BE2C (cell line): ENCODE measurements around the gene ANKHD1.
"Not testable (repeated sequence)": the region's sequence is repeated elsewhere in the genome, so short reads cannot be mapped to it uniquely, and the experiment has no call there.

ENCODE experiments used
- DNase-seq: peaks from one replicate; pipeline ENCODE4 v3.0.0-alpha.2; 2020
- H3K27me3 ChIP-seq: fragments of 250-450 bp; sonication (Bioruptor Pico); 2 replicates; pipeline ENCODE4 v1.5.1; 2020; ENCODE audit warnings: mild to moderate bottlenecking
- H3K36me3 ChIP-seq: fragments of 250-450 bp; sonication (Bioruptor Pico); 2 replicates; pipeline ENCODE4 v1.5.1; 2020; ENCODE audit warnings: mild to moderate bottlenecking
- H3K4me1 ChIP-seq: fragments of 250-450 bp; sonication (Bioruptor Pico); 2 replicates; pipeline ENCODE4 v1.5.1; 2020
- H3K4me3 ChIP-seq: 2 replicates; pipeline ENCODE4 v1.5.1; 2011; ENCODE audit warnings: low read depth, low read length
- H3K9me3 ChIP-seq: fragments of 250-450 bp; sonication (Bioruptor Pico); 2 replicates; pipeline ENCODE4 v1.5.1; 2020
- TF ChIP-seq, protein P1 (sequence below): IDR thresholded peaks from 2 replicates; pipeline ENCODE4 v1.5.1; 2012; ENCODE audit warnings: mild to moderate bottlenecking, low read depth, low read length

ANKHD1 gene

DNA sequence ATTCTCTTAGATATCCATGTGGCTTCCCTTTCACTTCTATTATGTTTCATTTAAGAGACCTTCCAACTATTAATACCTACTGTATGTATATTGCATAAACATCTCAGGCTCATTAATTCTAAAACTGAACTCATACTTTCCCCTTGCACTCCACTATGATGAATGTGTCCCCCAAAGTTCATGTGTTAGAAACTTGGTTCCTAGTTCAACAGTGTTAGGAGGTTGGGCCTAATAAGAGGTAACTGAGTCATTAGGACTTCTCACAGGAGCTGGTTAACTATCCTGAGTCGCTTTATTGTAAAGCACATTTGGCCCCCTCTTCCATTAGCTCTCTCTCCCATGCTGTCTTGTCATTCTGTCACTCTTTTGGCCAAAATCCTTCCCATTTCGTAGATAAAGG lies 22.0 kb downstream of the ANKHD1 start:
- TF ChIP-seq, protein P1, sequence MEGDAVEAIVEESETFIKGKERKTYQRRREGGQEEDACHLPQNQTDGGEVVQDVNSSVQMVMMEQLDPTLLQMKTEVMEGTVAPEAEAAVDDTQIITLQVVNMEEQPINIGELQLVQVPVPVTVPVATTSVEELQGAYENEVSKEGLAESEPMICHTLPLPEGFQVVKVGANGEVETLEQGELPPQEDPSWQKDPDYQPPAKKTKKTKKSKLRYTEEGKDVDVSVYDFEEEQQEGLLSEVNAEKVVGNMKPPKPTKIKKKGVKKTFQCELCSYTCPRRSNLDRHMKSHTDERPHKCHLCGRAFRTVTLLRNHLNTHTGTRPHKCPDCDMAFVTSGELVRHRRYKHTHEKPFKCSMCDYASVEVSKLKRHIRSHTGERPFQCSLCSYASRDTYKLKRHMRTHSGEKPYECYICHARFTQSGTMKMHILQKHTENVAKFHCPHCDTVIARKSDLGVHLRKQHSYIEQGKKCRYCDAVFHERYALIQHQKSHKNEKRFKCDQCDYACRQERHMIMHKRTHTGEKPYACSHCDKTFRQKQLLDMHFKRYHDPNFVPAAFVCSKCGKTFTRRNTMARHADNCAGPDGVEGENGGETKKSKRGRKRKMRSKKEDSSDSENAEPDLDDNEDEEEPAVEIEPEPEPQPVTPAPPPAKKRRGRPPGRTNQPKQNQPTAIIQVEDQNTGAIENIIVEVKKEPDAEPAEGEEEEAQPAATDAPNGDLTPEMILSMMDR = no peak
- Histone ChIP-seq H3K9me3 (no peaks in the 10 kb centered on the region; the same call in 1 of the 2 replicates), H3K4me1 (no peaks in the 10 kb centered on the region), H3K27me3 (no peaks in the 10 kb centered on the region), H3K36me3 (peaks cover 6% of the 10 kb centered on the region), H3K4me3 (no peak overlapping the region)
- DNase-seq = no peak

DNA sequence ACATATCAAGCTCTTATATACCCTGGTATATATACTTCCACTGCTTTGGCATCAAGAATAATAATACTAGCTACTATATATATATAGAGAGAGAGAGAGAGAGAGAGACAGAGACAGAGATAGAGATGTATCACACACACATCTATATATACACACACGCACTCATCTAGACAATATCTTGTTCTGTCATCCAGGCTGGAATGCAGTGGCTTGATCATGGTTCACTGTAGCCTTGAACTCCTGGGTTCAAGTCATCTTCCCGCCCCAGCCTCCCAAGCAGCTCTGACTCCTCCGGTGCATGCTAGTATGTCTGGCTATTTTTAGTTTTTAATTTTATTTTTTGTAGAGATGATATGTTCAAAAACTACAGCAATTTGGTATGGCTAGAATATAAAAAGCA lies 22.5 kb downstream of the ANKHD1 start:
- TF ChIP-seq, protein P1 = no peak
- no peak overlapping the region for H3K4me3 ChIP-seq
- H3K27me3 ChIP-seq = no peaks in the 10 kb centered on the region
- DNase-seq = no peak
- H3K36me3 ChIP-seq = peaks cover 6% of the 10 kb centered on the region
- no peaks in the 10 kb centered on the region; the same call in 1 of the 2 replicates for H3K9me3 ChIP-seq
- H3K4me1 ChIP-seq = no peaks in the 10 kb centered on the region

DNA sequence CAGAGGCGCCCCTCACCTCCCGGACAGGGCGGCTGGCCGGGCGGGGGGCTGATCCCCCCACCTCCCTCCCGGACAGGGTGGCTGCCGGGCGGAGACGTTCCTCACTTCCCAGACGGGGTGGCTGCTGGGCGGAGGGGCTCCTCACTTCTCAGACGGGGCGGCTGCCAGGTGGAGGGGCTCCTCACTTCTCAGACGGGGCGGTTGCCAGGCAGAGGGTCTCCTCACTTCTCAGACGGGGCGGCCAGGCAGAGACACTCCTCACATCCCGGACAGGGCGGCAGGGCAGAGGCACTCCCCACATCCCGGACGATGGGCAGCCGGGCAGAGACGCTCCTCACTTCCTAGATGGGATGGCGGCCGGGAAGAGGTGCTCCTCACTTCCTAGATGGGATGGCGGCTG lies 26.1 kb downstream of the ANKHD1 start:
- not testable (repeated sequence) for DNase-seq, H3K36me3 ChIP-seq, H3K27me3 ChIP-seq, H3K4me3 ChIP-seq, H3K4me1 ChIP-seq, H3K9me3 ChIP-seq

DNA sequence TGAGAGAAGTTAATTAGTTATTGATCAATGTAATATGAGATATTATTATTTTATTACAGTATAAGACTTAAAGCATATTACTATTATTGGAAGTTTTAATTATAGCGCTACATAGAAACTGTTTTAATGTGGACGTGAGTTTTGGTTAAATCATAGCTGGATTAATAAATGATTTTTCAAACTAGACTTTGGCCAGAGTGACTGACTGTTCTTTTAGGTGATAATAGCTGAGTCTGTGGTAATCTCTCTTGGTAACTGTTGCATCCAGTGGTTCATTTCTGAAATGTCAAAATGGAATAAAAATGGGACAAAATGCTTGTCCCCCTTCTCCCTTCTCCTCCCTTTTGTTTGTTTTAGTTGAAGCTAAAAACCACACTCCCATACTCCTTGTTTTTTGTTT lies 28.1 kb downstream of the ANKHD1 start:
- Histone ChIP-seq H3K27me3 (no peaks in the 10 kb centered on the region), H3K36me3 (peaks cover 2% of the 10 kb centered on the region), H3K4me3 (no peak overlapping the region), H3K4me1 (peaks cover 5% of the 10 kb centered on the region; the same call in 1 of the 2 replicates), H3K9me3 (no peaks in the 10 kb centered on the region)
- DNase-seq = no peak
- TF ChIP-seq, protein P1 = no peak

DNA sequence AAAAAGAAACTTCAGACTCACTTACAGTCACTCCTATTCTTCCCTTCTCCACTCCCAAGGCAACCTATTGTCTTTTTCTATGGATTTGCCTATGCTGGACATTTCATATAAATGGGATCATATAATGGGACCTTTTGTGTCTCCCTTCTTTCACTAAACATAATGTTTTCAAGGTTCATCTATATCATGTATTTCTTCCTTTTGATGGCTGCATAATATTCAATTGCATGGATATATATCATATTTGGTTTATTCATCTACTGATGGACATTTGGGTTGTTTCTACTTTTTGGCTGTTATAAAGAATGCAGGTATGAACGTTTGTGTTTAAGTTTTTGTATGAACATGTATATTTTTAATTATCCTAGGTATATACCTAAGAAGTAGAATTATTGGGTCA lies 30.6 kb downstream of the ANKHD1 start:
- TF ChIP-seq, protein P1 = no peak
- Histone ChIP-seq H3K4me3 (no peak overlapping the region), H3K27me3 (no peaks in the 10 kb centered on the region), H3K4me1 (peaks cover 5% of the 10 kb centered on the region; the same call in 1 of the 2 replicates), H3K36me3 (peaks cover 17% of the 10 kb centered on the region), H3K9me3 (no peaks in the 10 kb centered on the region)
- no peak for DNase-seq

DNA sequence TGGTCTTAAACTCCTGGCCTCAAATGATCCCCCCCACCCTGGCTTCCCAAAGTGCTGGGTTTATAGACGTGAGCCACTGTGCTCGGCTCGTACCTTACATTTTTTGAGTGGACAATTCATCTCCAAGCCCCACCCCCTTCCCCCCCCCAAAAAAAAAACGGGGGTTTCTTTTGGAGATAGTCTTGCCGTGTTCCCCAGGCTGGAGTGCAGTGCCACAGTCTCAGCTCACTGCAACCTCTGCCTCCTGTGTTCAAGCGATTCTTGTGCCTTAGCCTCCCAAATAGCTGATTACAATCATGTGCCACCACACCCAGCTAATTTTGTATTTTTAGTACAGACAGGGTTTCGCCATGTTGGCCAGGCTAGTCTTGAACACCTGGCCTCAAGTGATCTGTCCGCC lies 31.3 kb downstream of the ANKHD1 start:
- H3K27me3 ChIP-seq = no peaks in the 10 kb centered on the region
- H3K4me1 ChIP-seq = peaks cover 5% of the 10 kb centered on the region; the same call in 1 of the 2 replicates
- peaks cover 21% of the 10 kb centered on the region for H3K36me3 ChIP-seq
- TF ChIP-seq, protein P1 = no peak
- no peak overlapping the region for H3K4me3 ChIP-seq
- H3K9me3 ChIP-seq = no peaks in the 10 kb centered on the region
- no peak for DNase-seq

DNA sequence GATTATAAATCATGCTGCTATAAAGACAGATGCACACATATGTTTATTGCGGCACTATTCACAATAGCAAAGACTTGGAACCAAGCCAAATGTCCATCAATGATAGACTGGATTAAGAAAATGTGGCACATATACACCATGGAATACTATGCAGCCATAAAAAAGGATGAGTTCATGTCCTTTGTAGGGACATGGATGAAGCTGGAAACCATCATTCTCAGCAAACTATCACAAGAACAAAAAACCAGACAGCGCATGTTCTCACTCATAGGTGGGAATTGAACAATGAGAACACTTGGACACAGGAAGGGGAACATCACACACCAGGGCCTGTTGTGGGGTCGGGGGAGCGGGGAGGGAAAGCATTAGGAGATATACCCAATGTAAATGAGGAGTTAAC lies 55.7 kb downstream of the ANKHD1 start:
- not testable (repeated sequence) for H3K27me3 ChIP-seq, H3K4me1 ChIP-seq, H3K4me3 ChIP-seq, DNase-seq, H3K9me3 ChIP-seq
- peaks cover 49% of the 10 kb centered on the region for H3K36me3 ChIP-seq
